WTC11 (cell line): ENCODE measurements around the gene RHOF.

Experiments
- ATF1 ChIP-seq: sonication (generic); formaldehyde crosslinking; IDR thresholded peaks from 2 replicates; pipeline ENCODE4 v1.8.1; 2023; ENCODE audit warnings: mild to moderate bottlenecking, moderate library complexity, missing genetic modification reagents
- CREB1 ChIP-seq: sonication (generic); formaldehyde crosslinking; IDR thresholded peaks from 2 replicates; pipeline ENCODE4 v1.8.0; 2023; ENCODE audit warnings: mild to moderate bottlenecking, missing genetic modification reagents
- CTCF ChIP-seq: fragments of 200-600 bp; IDR thresholded peaks from 2 replicates; pipeline ENCODE4 v1.8.0; 2022; ENCODE audit warnings: antibody characterized with exemption
- EMX1 ChIP-seq: fragments of 250-450 bp; sonication (Bioruptor Pico); IDR thresholded peaks from 2 replicates; pipeline ENCODE4 v1.8.0; 2021; ENCODE audit warnings: mild to moderate bottlenecking
- ETV6 ChIP-seq: sonication (generic); formaldehyde crosslinking; IDR thresholded peaks from 2 replicates; pipeline ENCODE4 v1.8.1; 2022; ENCODE audit warnings: mild to moderate bottlenecking, missing genetic modification reagents
- ZMAT4 ChIP-seq: fragments of 250-450 bp; sonication (Bioruptor Pico); IDR thresholded peaks from 2 replicates; pipeline ENCODE4 v1.9.0; 2021; ENCODE audit warnings: mild to moderate bottlenecking
- ZNF263 ChIP-seq: sonication (generic); formaldehyde crosslinking; IDR thresholded peaks from 2 replicates; pipeline ENCODE4 v1.8.1; 2022; ENCODE audit warnings: low read depth, mild to moderate bottlenecking, moderate library complexity, missing genetic modification reagents
- TF ChIP-seq, protein P1 (sequence below): sonication (generic); formaldehyde crosslinking; conservative IDR thresholded peaks from 2 replicates; pipeline ENCODE4 v1.8.1; 2022; ENCODE audit warnings: mild to moderate bottlenecking, missing genetic modification reagents
- TF ChIP-seq, protein P2 (sequence below): sonication (generic); formaldehyde crosslinking; IDR thresholded peaks from 2 replicates; pipeline ENCODE4 v1.8.0; 2022; ENCODE audit warnings: mild to moderate bottlenecking, missing genetic modification reagents
- TF ChIP-seq, protein P3 (sequence below): sonication (generic); formaldehyde crosslinking; IDR thresholded peaks from 2 replicates; pipeline ENCODE4 v1.8.0; 2022; ENCODE audit warnings: mild to moderate bottlenecking, missing genetic modification reagents

GRCh38 chr12:121815263-121815662 lies 21.8 kb upstream of the RHOF start:
- TF ChIP-seq, protein P1, sequence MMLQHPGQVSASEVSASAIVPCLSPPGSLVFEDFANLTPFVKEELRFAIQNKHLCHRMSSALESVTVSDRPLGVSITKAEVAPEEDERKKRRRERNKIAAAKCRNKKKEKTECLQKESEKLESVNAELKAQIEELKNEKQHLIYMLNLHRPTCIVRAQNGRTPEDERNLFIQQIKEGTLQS (CRISPR knock-in tag): no peak
- TF ChIP-seq ETV6 (CRISPR knock-in tag) (no peak), CTCF (no peak), ZNF263 (no peak), CREB1 (CRISPR knock-in tag) (no peak), ATF1 (CRISPR knock-in tag) (no peak), ZMAT4 (CRISPR knock-in tag) (no peak), EMX1 (no peak)
- TF ChIP-seq, protein P2, sequence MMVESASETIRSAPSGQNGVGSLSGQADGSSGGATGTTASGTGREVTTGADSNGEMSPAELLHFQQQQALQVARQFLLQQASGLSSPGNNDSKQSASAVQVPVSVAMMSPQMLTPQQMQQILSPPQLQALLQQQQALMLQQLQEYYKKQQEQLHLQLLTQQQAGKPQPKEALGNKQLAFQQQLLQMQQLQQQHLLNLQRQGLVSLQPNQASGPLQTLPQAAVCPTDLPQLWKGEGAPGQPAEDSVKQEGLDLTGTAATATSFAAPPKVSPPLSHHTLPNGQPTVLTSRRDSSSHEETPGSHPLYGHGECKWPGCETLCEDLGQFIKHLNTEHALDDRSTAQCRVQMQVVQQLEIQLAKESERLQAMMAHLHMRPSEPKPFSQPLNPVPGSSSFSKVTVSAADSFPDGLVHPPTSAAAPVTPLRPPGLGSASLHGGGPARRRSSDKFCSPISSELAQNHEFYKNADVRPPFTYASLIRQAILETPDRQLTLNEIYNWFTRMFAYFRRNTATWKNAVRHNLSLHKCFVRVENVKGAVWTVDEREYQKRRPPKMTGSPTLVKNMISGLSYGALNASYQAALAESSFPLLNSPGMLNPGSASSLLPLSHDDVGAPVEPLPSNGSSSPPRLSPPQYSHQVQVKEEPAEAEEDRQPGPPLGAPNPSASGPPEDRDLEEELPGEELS: no peak
- TF ChIP-seq, protein P3, sequence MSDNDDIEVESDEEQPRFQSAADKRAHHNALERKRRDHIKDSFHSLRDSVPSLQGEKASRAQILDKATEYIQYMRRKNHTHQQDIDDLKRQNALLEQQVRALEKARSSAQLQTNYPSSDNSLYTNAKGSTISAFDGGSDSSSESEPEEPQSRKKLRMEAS (CRISPR knock-in tag): no peak
